Measurements from ENCODE around the gene CFAP46. TPM values are rescaled to one million over a fixed set of nuclear protein-coding genes. Genes with fewer than 3 reads are reported as not detected.

The CFAP46 gene
- total RNA-seq, 1 donor from 2014 or later, result 5.2 TPM

- DNase-seq, result no peak
- no peak for TF ChIP-seq CTCF (IDR thresholded peaks at IDR 0.05; ENCODE audit: partially characterized antibody, unreplicated experiment)
Observed at GRCh38 chr10:132983252-132984007, 41.1 kb upstream of the CFAP46 start.

DNA sequence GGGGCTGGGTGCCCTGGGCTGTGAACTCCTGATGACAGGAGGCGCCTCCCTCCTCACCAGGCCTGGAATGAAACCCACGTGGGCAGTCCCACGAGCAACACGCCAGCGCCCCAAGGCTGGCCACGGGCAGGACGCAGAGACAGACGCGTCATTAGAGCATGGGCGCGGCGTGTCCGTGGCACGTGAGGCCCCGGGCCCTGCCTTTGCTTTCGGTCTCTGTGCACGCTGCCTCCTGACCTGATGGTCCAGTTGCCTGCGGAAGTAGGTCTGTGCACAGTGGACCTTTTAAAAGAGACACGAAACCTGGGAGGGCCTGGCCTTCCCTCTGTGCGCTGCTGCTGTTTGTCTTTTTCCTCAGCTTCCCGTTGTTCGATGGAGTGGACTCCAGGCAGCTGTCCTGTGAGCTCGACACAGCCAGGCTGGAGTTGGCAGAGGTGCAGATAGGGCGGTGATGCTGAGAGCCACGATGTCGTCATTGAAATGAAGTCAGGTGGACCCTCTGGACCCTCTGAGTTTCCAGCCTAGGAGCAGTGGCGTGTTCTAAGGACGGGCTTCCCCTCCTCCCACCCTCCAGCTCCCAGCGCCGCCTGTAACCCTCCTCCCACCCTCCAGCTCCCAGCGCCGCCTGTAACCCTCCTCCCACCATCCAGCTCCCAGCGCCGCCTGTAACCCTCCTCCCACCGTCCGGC, 40.1 kb upstream of the CFAP46 start:
- DNase-seq, result no peak
- peaks cover 3% of the 10 kb centered on the region for H3K9me3 Mint-ChIP-seq (ENCODE audit: unreplicated experiment)
- no peak overlapping the region for H3K4me3 Mint-ChIP-seq (ENCODE audit: unreplicated experiment)
- H3K4me1 Mint-ChIP-seq (ENCODE audit: low read depth, unreplicated experiment), result no peaks in the 10 kb centered on the region
- TF ChIP-seq CTCF (IDR thresholded peaks at IDR 0.05; ENCODE audit: partially characterized antibody, unreplicated experiment), result no peak
- H3K27me3 Mint-ChIP-seq (ENCODE audit: unreplicated experiment), result peaks cover 10% of the 10 kb centered on the region
- H3K36me3 Mint-ChIP-seq (ENCODE audit: unreplicated experiment), result no peaks in the 10 kb centered on the region
- no peak overlapping the region for H3K27ac Mint-ChIP-seq (ENCODE audit: unreplicated experiment)

More at GRCh38 chr10:132983252-132984007, 41.1 kb upstream of the CFAP46 start:
- H3K4me3 Mint-ChIP-seq (ENCODE audit: unreplicated experiment), result no peak overlapping the region
- H3K9me3 Mint-ChIP-seq (ENCODE audit: unreplicated experiment), result peaks cover 6% of the 10 kb centered on the region
- H3K4me1 Mint-ChIP-seq (ENCODE audit: low read depth, unreplicated experiment), result no peaks in the 10 kb centered on the region
- H3K36me3 Mint-ChIP-seq (ENCODE audit: unreplicated experiment), result no peaks in the 10 kb centered on the region
- H3K27me3 Mint-ChIP-seq (ENCODE audit: unreplicated experiment), result peaks cover 5% of the 10 kb centered on the region
- H3K27ac Mint-ChIP-seq (ENCODE audit: unreplicated experiment), result no peak overlapping the region

DNA sequence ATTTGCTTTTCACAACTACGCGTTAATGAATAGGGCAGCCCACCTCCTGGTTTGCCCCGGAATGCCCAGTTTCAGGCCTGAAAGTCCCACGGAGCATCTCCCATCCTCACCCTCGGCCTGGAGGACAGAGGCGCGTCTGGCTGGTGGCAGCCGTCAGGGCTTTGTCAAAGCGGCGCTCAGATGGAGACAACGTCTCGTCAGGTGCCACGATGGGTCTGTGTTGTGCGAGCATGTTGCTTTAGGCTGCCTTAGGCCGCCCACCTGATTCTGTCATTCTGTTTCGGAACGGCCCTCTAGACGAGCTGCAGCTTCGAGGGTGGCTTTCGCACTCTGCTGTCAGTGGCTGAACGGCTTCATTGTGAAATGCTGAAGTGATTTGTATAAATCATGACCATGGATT, 39.4 kb upstream of the CFAP46 start:
- DNase-seq, result no peak
- H3K27me3 Mint-ChIP-seq (ENCODE audit: unreplicated experiment), result peaks cover 8% of the 10 kb centered on the region
- no peaks in the 10 kb centered on the region for H3K36me3 Mint-ChIP-seq (ENCODE audit: unreplicated experiment)
- no peak overlapping the region for H3K4me3 Mint-ChIP-seq (ENCODE audit: unreplicated experiment)
- no peak for TF ChIP-seq CTCF (IDR thresholded peaks at IDR 0.05; ENCODE audit: partially characterized antibody, unreplicated experiment)
- no peak overlapping the region for H3K27ac Mint-ChIP-seq (ENCODE audit: unreplicated experiment)
- H3K4me1 Mint-ChIP-seq (ENCODE audit: low read depth, unreplicated experiment), result no peaks in the 10 kb centered on the region
- peaks cover 3% of the 10 kb centered on the region for H3K9me3 Mint-ChIP-seq (ENCODE audit: unreplicated experiment)

DNA sequence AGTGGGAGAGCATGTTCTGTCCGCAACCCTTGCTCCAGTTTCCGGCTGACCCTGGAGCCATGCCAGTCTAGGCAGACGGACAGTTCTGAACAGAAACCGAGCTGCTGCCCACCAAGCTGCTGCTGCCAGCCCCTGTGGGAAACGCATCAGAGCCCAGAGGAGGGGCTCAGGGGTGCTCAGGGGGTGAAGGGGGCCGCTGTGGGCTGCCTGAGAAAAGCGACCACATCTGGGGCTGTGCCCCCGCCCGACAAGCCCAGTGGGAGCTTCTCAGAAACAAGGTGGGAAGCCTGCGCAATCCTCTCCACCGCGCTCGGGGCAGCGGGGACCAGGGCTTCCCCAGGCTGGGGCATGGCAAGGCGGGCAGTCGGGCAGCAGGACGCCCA, 38.8 kb upstream of the CFAP46 start:
- no peaks in the 10 kb centered on the region for H3K4me1 Mint-ChIP-seq (ENCODE audit: low read depth, unreplicated experiment)
- H3K36me3 Mint-ChIP-seq (ENCODE audit: unreplicated experiment), result no peaks in the 10 kb centered on the region
- DNase-seq, result peak; percentile 10
- H3K27ac Mint-ChIP-seq (ENCODE audit: unreplicated experiment), result no peak overlapping the region
- TF ChIP-seq CTCF (IDR thresholded peaks at IDR 0.05; ENCODE audit: partially characterized antibody, unreplicated experiment), result no peak
- H3K27me3 Mint-ChIP-seq (ENCODE audit: unreplicated experiment), result peaks cover 8% of the 10 kb centered on the region
- no peak overlapping the region for H3K4me3 Mint-ChIP-seq (ENCODE audit: unreplicated experiment)
- H3K9me3 Mint-ChIP-seq (ENCODE audit: unreplicated experiment), result peaks cover 3% of the 10 kb centered on the region

Data from glutamatergic neuron (in vitro differentiated cells).